CD4-positive, alpha-beta T cell treated with Interleukin-17A for 4 hours (primary cell): ENCODE data around the gene NDUFAF5.
"Not testable (repeated sequence)": the region's sequence is repeated elsewhere in the genome, so short reads cannot be mapped to it uniquely, and the experiment has no call there.

Experiments
- DNase-seq: peaks from one replicate; pipeline ENCODE4 v3.0.0-alpha.2; 2020; ENCODE audit warnings: mixed read lengths

The NDUFAF5 gene

GRCh38 chr20:13784893-13785715 lies at the start of gene NDUFAF5, which contains the start of gene ESF1:
Gene NDUFAF5 (plus strand): TSS chr20:13785028. CDS start chr20:13785069, 41 bp downstream.
Gene ESF1 (minus strand): TSS chr20:13784919. CDS start chr20:13783140, 1,779 bp downstream.
- DNase-seq = peak; percentile 90

GRCh38 chr20:13735826-13736225 lies 49.0 kb upstream of the NDUFAF5 start:
- DNase-seq = no peak

DNA sequence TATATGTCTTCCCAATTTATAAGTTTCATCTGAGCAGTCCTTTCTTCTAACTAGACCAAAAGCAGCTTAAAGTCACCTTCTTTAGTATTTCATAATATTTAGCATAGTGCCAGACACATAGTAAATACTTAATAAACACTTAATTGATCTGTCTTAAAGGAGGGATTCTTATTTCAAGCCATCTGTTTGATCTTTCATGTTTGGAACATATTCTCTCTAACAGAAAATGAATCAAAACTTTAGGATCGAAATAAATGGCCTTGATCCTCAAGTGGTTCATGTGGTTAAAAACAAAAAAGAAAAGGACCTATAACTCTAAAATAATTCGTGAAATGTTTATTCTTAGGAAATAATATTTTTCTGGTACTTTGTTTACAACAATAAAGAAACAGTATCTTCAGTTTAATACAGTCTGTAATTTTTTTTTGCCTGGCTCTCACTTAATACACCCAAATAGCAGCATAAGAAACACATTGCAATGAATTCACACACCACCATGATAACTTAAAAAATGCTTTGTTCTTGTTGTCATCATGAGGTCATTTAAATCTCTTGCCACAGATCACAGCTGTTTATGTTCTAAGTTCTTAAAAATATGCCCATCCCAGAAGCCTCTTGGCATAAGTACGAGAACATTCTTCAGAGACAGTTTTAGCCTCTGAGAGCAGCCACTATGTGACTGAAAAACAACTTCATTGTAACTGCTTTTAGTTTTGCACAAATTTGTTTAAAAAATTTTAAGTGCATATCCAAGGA lies 48.2 kb upstream of the NDUFAF5 start:
- DNase-seq = no peak

DNA sequence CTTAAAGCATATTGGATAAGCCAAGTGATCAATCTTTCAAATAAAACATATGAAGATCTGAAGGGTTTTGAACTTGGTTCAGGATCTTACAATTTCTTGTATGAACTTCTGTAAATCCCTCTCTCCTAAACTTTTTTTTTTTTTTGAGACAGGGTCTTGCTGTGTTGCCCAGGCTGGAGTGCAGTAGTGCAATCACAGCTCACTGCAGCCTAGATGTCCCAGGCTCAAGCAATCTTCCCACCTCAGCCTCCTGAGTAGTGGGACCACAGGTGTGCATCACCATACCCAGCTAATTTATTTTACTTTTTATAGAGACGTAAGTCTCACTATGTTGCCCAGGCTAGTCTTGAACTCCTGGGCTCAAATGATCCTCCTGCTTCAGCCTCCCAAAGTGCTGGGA lies 46.6 kb upstream of the NDUFAF5 start:
- DNase-seq = not testable (repeated sequence)

DNA sequence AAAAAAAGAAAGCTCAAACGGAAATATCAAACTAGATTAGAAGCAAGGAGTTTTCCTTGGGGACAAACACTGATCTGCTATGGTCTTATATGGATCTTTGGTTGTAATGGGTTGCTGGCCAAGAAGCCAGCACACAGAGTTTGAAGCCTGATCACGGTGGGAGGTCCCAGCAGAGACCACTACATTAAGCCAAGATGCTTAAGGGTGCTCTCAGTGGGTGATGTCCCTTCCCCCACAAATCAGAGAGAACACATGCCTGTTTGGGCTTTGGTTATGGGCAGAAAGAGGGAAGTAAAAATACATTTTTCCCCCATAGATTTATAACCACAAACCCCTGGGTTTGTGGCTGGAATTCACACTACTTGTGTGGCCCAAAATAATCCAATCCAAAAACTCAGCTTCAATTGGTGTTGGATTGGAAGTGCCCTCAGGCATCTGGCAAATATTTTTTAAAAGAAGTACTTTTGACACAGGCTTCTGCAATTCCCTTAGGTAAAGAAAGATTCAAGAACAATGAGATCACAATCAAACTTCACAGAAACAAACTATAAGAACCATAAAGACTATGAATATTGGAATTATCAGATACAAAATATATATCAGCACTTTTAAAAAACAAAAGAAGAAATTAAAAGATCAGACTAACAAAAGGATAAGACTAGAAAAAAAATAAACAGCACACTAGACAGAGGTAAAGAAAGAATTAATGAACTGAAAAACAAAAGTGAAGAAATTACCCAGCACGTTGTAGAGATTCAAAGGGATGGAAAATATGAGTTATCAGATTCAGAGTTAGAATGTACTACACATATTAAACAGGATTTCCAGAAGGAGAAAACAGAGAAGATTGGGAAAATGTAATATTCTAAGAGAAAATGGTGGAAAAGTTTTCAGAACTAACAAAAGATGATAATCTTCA lies 44.8 kb upstream of the NDUFAF5 start:
- no peak for DNase-seq

GRCh38 chr20:13741879-13742278 lies 42.9 kb upstream of the NDUFAF5 start:
- DNase-seq = no peak

- DNase-seq = no peak
These were observed 40.5 kb upstream of the NDUFAF5 start for GRCh38 chr20:13744352-13744751.

GRCh38 chr20:13745784-13746183 lies 39.0 kb upstream of the NDUFAF5 start:
- DNase-seq = no peak

DNA sequence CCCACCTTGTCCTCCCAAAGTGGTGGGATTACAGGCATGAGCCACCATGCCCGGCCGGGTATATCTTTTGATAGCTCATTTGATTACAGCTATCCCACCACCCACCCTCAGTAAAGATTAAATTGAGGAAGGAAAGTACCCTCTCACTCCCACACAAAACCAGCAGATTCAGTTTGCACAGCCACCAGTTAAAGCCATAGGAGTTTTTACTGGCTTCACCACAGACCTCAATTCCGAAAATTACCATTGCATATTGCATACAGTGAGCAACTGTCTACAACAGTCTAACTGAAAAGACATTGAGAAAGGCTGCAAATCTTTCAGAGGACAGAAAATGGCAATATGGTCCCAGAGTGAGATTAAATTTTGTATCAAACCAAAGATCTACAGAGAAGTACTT lies 35.0 kb upstream of the NDUFAF5 start:
- no peak for DNase-seq

GRCh38 chr20:13753436-13754036 lies 31.3 kb upstream of the NDUFAF5 start:
- DNase-seq = no peak

DNA sequence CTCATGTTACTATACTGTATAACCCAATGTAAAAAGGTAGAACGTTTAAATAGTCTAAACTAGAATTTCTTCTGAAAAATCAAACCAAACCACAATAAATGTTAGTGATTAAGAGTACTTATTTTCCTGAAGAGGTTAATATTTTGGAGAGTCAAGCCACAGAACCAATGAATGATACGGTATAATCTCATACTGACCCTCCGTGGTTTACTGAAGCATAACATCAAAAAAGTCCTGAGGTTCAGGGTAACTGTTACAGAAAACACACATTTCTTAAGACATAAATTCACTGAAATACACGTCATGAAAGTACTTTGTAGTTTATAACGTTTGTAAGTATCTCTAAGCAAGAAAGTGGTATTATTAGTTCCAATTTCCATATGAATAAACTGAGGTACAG lies 29.0 kb upstream of the NDUFAF5 start:
- no peak for DNase-seq

- DNase-seq = no peak
These were observed 28.3 kb upstream of the NDUFAF5 start for GRCh38 chr20:13756551-13756950.

- DNase-seq = no peak
These were observed 25.9 kb upstream of the NDUFAF5 start for GRCh38 chr20:13758884-13759283.

- DNase-seq = not testable (repeated sequence)
These were observed 24.3 kb upstream of the NDUFAF5 start for GRCh38 chr20:13760451-13760946.

DNA sequence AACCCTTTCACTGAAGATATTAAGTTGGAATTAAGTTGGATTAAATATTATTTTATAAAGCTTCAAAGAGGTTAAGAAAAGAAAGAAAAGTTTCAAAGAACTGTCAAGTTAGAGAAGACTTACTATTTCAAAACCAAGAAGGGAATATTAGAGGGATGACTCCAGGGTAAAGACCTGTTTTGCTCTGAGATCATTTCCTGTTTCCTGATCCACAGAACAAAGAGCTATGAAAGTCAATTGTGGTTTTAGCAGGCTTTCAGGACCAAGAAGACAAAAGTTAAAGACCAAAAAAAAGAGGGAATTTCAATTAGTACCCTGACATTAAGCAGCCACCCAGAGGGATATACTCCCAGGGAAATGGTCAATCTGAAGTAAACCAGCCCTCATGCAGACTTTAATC lies 19.5 kb upstream of the NDUFAF5 start:
- no peak for DNase-seq

DNA sequence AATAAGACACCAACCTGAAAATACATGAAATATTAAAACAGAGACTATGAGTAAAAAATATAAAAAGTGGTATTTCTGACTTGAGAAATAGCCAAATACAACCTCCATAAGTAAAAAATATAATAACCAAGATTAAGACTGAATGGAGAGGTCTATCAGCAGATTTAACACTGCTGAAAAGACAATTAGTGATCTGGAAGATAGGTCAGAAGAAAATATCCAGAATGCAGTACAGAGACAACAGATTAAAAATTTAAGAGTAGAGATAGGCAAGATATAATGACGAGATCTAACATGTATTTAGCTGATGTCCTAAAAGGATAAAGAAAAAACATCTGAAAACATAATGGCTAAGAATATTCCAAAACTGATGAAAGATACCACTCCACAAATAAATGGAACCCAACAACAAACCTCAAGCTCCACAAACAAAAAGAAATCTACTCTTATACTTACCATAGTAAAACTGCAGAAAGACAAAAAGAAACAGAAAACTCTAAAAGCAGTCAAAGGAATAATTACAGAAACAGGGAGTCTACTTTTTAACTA lies 18.9 kb upstream of the NDUFAF5 start:
- no peak for DNase-seq

- DNase-seq = no peak
These were observed 14.7 kb upstream of the NDUFAF5 start for GRCh38 chr20:13770141-13770540.

GRCh38 chr20:13771853-13772453 lies 12.9 kb upstream of the NDUFAF5 start:
- DNase-seq = no peak

- DNase-seq = no peak
These were observed 12.3 kb upstream of the NDUFAF5 start for GRCh38 chr20:13772529-13772928.

DNA sequence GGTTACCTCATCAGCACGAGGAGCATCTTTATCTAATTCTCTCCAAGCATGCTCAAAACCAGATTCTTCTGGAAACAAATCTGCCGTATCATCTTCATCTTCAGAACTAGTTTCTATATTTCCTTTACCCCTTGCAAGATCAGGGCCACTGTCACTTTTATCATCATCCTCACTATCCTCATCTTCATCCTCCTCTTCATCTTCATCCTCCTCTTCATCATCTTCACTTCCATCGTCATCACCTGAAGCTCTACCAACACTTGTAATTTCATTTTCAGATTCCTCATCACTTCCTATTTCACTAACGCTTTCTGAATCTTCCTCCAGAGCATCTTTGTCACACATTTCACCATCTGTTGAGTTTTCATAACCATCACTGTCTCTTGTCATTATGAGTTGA lies 9.0 kb upstream of the NDUFAF5 start:
- no peak for DNase-seq

DNA sequence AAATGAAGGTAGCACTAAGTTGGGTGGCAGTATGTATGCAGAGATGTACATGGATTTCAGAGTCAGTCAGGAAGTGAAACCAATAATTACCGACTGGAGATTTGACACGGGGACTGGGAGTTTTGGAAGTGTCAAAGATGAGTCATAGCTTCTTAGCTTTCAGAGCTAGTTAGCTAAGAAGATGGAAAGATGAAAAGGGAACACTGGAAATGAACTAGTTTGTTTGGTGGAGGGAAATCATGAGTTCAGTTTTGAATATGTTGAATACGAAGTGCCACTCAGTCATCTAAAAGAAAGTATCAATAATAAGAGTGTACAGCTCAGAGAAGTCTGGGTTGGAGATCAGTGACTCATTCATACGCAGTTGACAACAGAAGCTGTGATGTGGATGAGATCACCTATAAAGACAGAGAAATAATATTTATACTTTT lies 7.6 kb upstream of the NDUFAF5 start:
- no peak for DNase-seq

DNA sequence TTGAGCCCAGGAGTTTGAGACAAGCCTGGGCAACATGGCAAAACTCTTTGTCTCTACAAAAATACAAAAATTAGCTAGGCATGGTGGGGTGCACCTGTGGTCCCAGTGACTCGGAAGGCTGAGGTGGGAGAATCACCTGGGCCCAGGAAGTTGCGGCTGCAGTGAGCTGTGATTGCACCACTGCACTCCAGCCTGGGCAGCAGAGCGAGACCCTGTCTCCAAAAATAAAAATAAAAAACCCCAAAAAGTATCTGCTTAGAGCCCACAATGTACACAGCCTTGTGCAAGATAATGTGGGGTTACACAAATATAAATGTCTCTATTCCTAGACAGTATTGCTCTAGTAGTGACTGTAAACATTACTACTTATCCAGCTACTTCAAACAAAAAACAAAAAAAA lies 6.0 kb upstream of the NDUFAF5 start:
- no peak for DNase-seq
